Caco-2 (cell line): ENCODE measurements around the gene SLC2A6. TPM values are rescaled to one million over a fixed set of nuclear protein-coding genes. Genes with fewer than 3 reads are reported as not detected.

Source experiments
- BruUV-seq: library from RNA; stranded (reverse); fragments of 400-500 nt; replicated peaks from 2 replicates; lab custom pipeline; 2021; lab: Mats Ljungman, UMichigan
- CTCF ChIA-PET: fragments of 300-600 bp; sonication (Branson Sonifier 250); formaldehyde crosslinking; loops from one replicate; lab custom pipeline; 2022; ENCODE audit warnings: antibody characterized with exemption; lab: Charles Lee
- POLR2A ChIA-PET: fragments of 300-600 bp; sonication (Branson Sonifier 250); formaldehyde crosslinking; loops from one replicate; lab custom pipeline; 2022; ENCODE audit warnings: antibody characterized with exemption; lab: Charles Lee
- DNase-seq, 2 experiments: peaks; one replicate each; pipeline versions ENCODE4 v3.0.0 to v3.0.0-alpha.2; 2020 to 2022
- H3K27me3 ChIP-seq: replicated peaks from 2 replicates; pipeline ENCODE4 v1.6.0; 2011; ENCODE audit warnings: low read length; ENCODE audit not compliant: control insufficient read depth, insufficient read depth
- H3K36me3 ChIP-seq: 2 replicates; pipeline ENCODE4 v1.5.1; 2011; ENCODE audit warnings: low read length; ENCODE audit not compliant: control insufficient read depth, insufficient read depth
- H3K4me1 ChIP-seq: fragments of 250-450 bp; sonication (Bioruptor Pico); 2 replicates; pipeline ENCODE4 v1.5.1; 2020; ENCODE audit warnings: mild to moderate bottlenecking
- H3K4me3 ChIP-seq: 2 replicates; pipeline ENCODE4 v1.5.1; 2011; ENCODE audit warnings: low read depth, mild to moderate bottlenecking, control low read depth, low read length
- H3K9me3 ChIP-seq: fragments of 250-450 bp; sonication (Bioruptor Pico); 2 replicates; pipeline ENCODE4 v1.5.1; 2020; ENCODE audit warnings: mild to moderate bottlenecking, moderate library complexity
- H3K27ac Mint-ChIP-seq: one replicate; pipeline ENCODE4 v1.8.0; 2022; ENCODE audit warnings: mixed read lengths; ENCODE audit not compliant: unreplicated experiment
- H3K27me3 Mint-ChIP-seq: one replicate; pipeline ENCODE4 v1.8.0; 2022; ENCODE audit warnings: mixed read lengths; ENCODE audit not compliant: insufficient read depth, unreplicated experiment
- H3K36me3 Mint-ChIP-seq: one replicate; pipeline ENCODE4 v1.8.0; 2022; ENCODE audit warnings: mild to moderate bottlenecking, mixed read lengths; ENCODE audit not compliant: insufficient read depth, unreplicated experiment
- H3K4me1 Mint-ChIP-seq: one replicate; pipeline ENCODE4 v1.8.0; 2022; ENCODE audit warnings: low read depth, mixed read lengths; ENCODE audit not compliant: unreplicated experiment
- H3K4me3 Mint-ChIP-seq: one replicate; pipeline ENCODE4 v1.8.0; 2022; ENCODE audit warnings: mild to moderate bottlenecking, moderate library complexity, mixed read lengths; ENCODE audit not compliant: unreplicated experiment
- H3K9me3 Mint-ChIP-seq: one replicate; pipeline ENCODE4 v1.8.0; 2022; ENCODE audit warnings: mixed read lengths; ENCODE audit not compliant: unreplicated experiment
- intact Hi-C: fragments of 100-400 bp; cut with micrococcal nuclease; formaldehyde crosslinking; loops from one replicate; pipeline ENCODE4 v1.10.0; 2022; ENCODE audit not compliant: unreplicated experiment
- total RNA-seq: library from RNA; stranded (reverse); gene quantifications from 2 replicates; pipeline ENCODE4 v1.2.3, GENCODE V29; 2022
- TF ChIP-seq, protein P1 (sequence below), 2 experiments: fragments of 200-600 bp in 1 of 2; IDR thresholded peaks; 1 replicate in 1 of 2; 2 replicates in 1 of 2; pipeline versions ENCODE4 v1.5.1 to v1.8.0; 2011 to 2022; ENCODE audit warnings: antibody characterized with exemption in 1 of 2, control low read depth in 1 of 2, inconsistent platforms in 1 of 2, low read depth in 1 of 2, low read length in 1 of 2, mild to moderate bottlenecking in 1 of 2, moderate library complexity in 1 of 2; ENCODE audit not compliant: insufficient read depth in 1 of 2, severe bottlenecking in 1 of 2, unreplicated experiment in 1 of 2

SLC2A6 gene
- total RNA-seq, 1 experiment from 2014 or later, result 7.1 TPM

DNA sequence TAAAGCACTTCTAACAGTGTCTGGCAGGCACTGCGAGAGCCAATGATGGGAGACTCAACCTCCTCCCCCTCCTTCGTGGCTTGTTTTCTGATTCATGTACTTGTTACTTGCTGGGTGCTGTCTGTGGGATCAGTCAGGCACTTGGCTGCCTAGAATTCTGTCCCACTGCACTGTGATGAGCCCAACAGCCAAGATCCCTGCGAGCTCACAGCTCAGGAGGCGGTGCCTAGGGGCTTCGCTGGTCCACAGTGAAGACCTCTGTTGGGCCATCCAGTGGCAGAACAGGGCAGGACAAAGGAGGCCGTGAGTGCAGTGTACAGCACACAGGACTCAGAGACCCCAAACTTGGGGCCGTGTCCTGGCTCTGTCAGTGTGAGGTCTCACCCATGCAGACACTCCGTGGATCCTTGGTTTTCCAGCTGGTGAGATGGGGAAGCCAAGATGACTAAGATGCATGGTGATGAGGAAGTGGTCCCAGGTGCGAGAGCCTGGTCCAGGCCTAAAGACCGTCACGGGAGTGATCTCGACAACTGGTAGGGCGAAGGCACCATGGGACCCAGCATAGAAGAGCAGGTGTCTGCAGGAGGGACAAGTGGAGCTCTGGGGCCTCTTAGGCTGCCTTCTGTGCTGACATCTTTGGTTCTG, 26.4 kb upstream of the SLC2A6 start:
- Mint-ChIP-seq H3K9me3 (peaks cover 32% of the 10 kb centered on the region), H3K4me3 (no peak overlapping the region), H3K27ac (no peak overlapping the region), H3K4me1 (no peaks in the 10 kb centered on the region), H3K27me3 (no peaks in the 10 kb centered on the region), H3K36me3 (no peaks in the 10 kb centered on the region)
- TF ChIP-seq, protein P1, sequence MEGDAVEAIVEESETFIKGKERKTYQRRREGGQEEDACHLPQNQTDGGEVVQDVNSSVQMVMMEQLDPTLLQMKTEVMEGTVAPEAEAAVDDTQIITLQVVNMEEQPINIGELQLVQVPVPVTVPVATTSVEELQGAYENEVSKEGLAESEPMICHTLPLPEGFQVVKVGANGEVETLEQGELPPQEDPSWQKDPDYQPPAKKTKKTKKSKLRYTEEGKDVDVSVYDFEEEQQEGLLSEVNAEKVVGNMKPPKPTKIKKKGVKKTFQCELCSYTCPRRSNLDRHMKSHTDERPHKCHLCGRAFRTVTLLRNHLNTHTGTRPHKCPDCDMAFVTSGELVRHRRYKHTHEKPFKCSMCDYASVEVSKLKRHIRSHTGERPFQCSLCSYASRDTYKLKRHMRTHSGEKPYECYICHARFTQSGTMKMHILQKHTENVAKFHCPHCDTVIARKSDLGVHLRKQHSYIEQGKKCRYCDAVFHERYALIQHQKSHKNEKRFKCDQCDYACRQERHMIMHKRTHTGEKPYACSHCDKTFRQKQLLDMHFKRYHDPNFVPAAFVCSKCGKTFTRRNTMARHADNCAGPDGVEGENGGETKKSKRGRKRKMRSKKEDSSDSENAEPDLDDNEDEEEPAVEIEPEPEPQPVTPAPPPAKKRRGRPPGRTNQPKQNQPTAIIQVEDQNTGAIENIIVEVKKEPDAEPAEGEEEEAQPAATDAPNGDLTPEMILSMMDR (IDR thresholded peaks at IDR 0.05; ENCODE audit: insufficient read depth in 1 of 2, low read depth in 1 of 2, low read length in 1 of 2, severe bottlenecking in 1 of 2, unreplicated experiment in 1 of 2), result no peak
- Histone ChIP-seq H3K36me3 (no peaks in the 10 kb centered on the region), H3K4me3 (no peak overlapping the region), H3K9me3 (peaks cover 13% of the 10 kb centered on the region), H3K4me1 (0 out of 2 replicates have a peak, but pooled peaks cover 3% of the 10 kb centered on the region), H3K27me3 (no peaks in the 10 kb centered on the region)
- ChIA-PET POLR2A (interaction anchor here (0.5 kb wide), 1 partner anchor 81 kb away, joined by 3 read pairs; no protein-coding TSS in a partner anchor), CTCF (interaction anchor here (0.7 kb wide), 1 partner anchor 224 kb away, joined by 3 read pairs; no protein-coding TSS in a partner anchor)
- BruUV-seq, result no TSS peak
- intact Hi-C loops, result no loop called here
- no peak for DNase-seq

DNA sequence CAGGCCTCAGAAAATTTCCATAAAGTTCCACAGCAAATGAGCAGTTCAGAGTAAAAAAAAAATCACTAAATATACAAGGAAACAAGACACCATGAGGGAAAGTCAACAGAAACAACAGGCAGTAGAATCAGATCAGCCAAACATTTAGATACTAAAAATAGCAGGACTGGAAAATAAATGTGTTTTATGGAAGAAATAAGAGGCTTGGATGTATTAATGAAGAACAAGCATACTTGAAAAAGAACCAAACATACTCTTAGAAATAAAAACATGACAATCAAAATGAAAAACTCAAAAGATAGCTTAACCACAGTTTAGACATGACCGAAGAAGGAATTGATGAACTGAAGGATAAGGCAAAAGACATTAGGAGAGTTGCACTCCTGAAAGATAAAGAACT, 23.2 kb upstream of the SLC2A6 start:
- H3K36me3 Mint-ChIP-seq, result no peaks in the 10 kb centered on the region
- Histone ChIP-seq H3K27me3 (no peaks in the 10 kb centered on the region), H3K36me3 (no peaks in the 10 kb centered on the region), H3K9me3 (peaks cover 13% of the 10 kb centered on the region), H3K4me1 (peaks cover 16% of the 10 kb centered on the region), H3K4me3 (no peak overlapping the region)
- no peak for DNase-seq
- H3K27me3 Mint-ChIP-seq, result no peaks in the 10 kb centered on the region
- H3K27ac Mint-ChIP-seq, result no peak overlapping the region
- BruUV-seq, result no TSS peak
- no peaks in the 10 kb centered on the region for H3K4me1 Mint-ChIP-seq
- TF ChIP-seq, protein P1 (IDR thresholded peaks at IDR 0.05; ENCODE audit: insufficient read depth in 1 of 2, low read depth in 1 of 2, low read length in 1 of 2, severe bottlenecking in 1 of 2, unreplicated experiment in 1 of 2), result no peak
- ChIA-PET CTCF (no interaction called here), POLR2A (no interaction called here)
- H3K9me3 Mint-ChIP-seq, result peaks cover 32% of the 10 kb centered on the region
- intact Hi-C loops, result no loop called here
- H3K4me3 Mint-ChIP-seq, result no peak overlapping the region

DNA sequence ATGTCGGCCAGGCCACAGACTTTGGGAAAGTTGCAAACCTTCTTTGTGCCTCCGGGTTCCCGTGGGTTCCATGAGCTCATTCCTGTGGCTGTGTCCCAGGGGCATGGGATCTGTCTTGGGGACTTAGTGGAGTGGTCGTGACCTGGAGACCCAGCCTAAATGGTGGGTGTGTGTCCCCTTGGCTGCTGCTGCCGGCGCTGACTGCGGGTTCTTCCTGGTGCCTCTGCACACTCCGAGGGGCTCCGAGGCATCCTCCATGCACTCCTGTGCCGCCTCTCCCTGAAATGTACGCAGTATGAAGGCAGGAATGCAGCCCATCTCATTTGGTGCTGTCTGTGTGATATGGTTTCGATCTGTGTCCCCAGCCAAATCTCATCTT, 21.0 kb upstream of the SLC2A6 start:
- peaks cover 16% of the 10 kb centered on the region for H3K4me1 ChIP-seq
- intact Hi-C loops, result loop anchor here (1.0 kb wide), 1 partner anchor 21 kb away; the partner anchor contains the start of gene SLC2A6
- H3K36me3 ChIP-seq, result no peaks in the 10 kb centered on the region
- TF ChIP-seq, protein P1 (IDR thresholded peaks at IDR 0.05; ENCODE audit: insufficient read depth in 1 of 2, low read depth in 1 of 2, low read length in 1 of 2, severe bottlenecking in 1 of 2, unreplicated experiment in 1 of 2), result no peak
- no peaks in the 10 kb centered on the region for H3K4me1 Mint-ChIP-seq
- no peaks in the 10 kb centered on the region for H3K27me3 Mint-ChIP-seq
- no peak overlapping the region for H3K4me3 ChIP-seq
- no peaks in the 10 kb centered on the region for H3K36me3 Mint-ChIP-seq
- H3K27me3 ChIP-seq, result no peaks in the 10 kb centered on the region
- POLR2A ChIA-PET, result interaction anchor here (0.8 kb wide), 1 partner anchor 40 kb away, joined by 8 read pairs; the partner anchor contains the start of gene CACFD1
- BruUV-seq, result no TSS peak
- peak overlapping the region; percentile 37 for H3K27ac Mint-ChIP-seq
- CTCF ChIA-PET, result interaction anchor here (1.0 to 1.9 kb wide), 3 partner anchors 13 to 244 kb away, joined by 3 to 12 read pairs (median 11); partner anchors contain the start of gene CACFD1
- no peak overlapping the region for H3K4me3 Mint-ChIP-seq
- H3K9me3 ChIP-seq, result peaks cover 13% of the 10 kb centered on the region
- DNase-seq, result no peak
- peaks cover 32% of the 10 kb centered on the region for H3K9me3 Mint-ChIP-seq
